Urinary bladder (tissue), 4 donors: Measurements from ENCODE around the gene RHBDL1. TPM values are rescaled to one million over a fixed set of nuclear protein-coding genes. Genes with fewer than 3 reads are reported as not detected.
"Not testable (repeated sequence)": the region's sequence is repeated elsewhere in the genome, so short reads cannot be mapped to it uniquely, and the experiment has no call there.

Experiments
- DNase-seq: peaks from one replicate; pipeline ENCODE4 v3.0.0-alpha.2; 2015; ENCODE audit errors: extremely low spot score
- H3K27ac ChIP-seq: one replicate; pipeline ENCODE4 v1.5.1; 2013; ENCODE audit warnings: low read depth, mild to moderate bottlenecking, moderate library complexity
- H3K36me3 ChIP-seq: one replicate; pipeline ENCODE4 v1.6.1; 2013; ENCODE audit warnings: mild to moderate bottlenecking, moderate library complexity; ENCODE audit not compliant: insufficient read depth
- H3K4me1 ChIP-seq: one replicate; pipeline ENCODE4 v1.6.1; 2013; ENCODE audit warnings: mild to moderate bottlenecking, moderate library complexity; ENCODE audit not compliant: insufficient read depth
- H3K4me3 ChIP-seq: one replicate; pipeline ENCODE4 v1.5.1; 2013; ENCODE audit warnings: low read depth, low read length
- WGBS: extraction: QIAGEN DNeasy Blood & Tissue Kit; methylation state at CpG from one replicate; pipeline ENCODE4 v1.1.7; 2013; 5-methylcytosine and 5-hydroxymethylcytosine counted together
- polyA plus RNA-seq: library from polyadenylated mRNA; stranded (reverse); fragments of 200-250 nt; gene quantifications from one replicate; pipeline ENCODE4 v1.2.3, GENCODE V29; 2013
- total RNA-seq: library from RNA; depleted of rRNA; stranded (reverse); fragments of >200 nt; gene quantifications from one replicate; pipeline ENCODE4 v1.2.3, GENCODE V29; 2014
- donor health status: healthy with polysubstance abuse.
- donor health status: healthy.

The RHBDL1 gene
- total and polyA plus RNA-seq, 2 donors: 0.95 to 1.3 TPM

DNA sequence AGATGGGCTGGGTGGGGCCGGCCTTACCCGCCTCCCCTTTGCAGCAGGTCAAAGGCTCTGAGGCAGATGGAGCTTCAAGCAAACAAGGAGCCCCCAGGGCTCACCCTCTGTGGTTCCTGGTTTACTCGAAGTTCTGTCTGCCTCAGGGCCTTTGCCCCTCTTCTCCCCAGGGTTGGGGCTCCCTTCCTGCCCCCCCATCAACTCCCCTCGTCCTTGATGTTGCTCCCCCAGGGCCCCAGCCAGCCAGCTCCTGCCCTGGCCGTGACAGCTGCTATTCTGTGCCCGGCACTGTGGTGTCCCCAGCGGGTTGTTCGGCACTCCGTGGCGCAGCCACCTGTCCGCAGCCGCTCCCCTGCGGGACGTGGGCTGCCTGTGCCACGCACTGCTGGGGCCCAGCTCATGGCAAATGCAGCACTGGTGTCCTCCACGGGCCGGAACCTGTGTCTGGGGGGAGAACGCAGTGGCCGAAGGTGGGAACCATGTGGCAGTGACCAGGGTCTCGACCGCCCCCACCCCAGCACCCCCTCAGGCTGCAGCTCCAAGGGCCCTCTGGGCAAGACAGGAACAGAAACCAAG, 35.1 kb downstream of the RHBDL1 start:
- H3K4me1 ChIP-seq: peaks cover 3% of the 10 kb centered on the region
- H3K27ac ChIP-seq: no peak overlapping the region
- DNase-seq: no peak
- H3K36me3 ChIP-seq: no peaks in the 10 kb centered on the region
- WGBS: 75% methylated on average over 21 of the region's 21 CpGs
- no peak overlapping the region for H3K4me3 ChIP-seq

DNA sequence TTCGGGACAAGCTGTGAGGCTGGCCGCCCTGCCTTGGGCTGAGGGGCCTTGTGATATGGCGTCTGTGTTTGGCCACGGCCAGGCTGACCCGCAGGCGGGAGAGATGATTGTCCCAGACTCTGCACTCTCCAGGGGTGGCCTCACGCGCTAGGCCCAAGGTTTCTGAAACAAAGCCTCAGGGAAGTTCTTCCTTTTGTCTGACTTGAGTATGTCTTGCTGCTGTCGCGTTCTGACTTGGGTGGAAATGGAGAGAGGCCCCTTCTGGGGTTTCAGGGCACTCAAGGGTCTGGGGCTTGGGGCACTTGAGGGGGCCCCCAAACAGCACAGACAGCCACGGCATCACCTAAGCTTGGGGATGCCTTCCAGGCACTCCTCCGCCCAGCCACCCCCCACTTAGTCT, 35.6 kb downstream of the RHBDL1 start:
- peaks cover 5% of the 10 kb centered on the region for H3K4me1 ChIP-seq
- 78% methylated on average over 12 of the region's 12 CpGs for WGBS
- H3K27ac ChIP-seq: no peak overlapping the region
- no peaks in the 10 kb centered on the region for H3K36me3 ChIP-seq
- no peak overlapping the region for H3K4me3 ChIP-seq
- DNase-seq: no peak

DNA sequence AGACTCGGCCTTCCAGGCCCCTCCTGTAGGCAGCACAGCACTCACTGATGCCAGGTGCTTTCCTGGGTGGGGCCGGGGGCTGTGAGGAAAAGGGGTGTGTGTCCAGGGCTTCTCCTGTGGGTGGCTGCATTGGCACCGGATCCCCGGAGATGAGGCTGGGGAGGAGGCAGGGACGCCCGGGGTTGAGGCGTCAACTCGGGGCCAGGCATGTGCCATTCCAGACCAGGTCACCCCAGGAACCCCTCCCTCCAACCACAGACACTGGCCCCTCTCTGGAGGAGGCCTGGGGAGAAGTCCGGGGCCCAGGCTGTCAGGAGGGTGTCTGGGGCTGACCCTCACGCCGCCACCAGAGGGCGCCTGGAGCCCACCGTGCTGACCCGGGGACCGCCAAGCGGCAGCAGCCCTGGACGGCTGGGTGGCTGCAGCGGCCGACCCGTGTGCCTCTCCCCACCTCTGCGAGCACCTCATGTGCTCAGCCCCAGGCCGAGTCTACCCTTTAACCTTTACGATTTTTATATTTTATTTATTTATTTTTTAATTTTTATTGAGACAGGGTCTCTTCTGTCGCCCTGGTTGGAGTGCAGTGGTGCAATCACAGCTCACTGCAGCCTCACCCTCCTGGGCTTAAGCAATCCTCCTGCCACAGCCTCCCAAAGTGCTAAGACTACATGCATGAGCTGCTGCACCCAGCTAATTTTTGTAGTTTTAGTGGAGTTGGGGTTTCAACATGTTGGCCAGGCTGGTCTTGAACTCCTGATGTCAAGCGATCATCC, 36.3 kb downstream of the RHBDL1 start:
- WGBS: 11% methylated on average over 25 of the region's 25 CpGs
- Histone ChIP-seq H3K27ac (no peak overlapping the region), H3K4me1 (peaks cover 5% of the 10 kb centered on the region), H3K36me3 (no peaks in the 10 kb centered on the region), H3K4me3 (no peak overlapping the region)
- DNase-seq: no peak

DNA sequence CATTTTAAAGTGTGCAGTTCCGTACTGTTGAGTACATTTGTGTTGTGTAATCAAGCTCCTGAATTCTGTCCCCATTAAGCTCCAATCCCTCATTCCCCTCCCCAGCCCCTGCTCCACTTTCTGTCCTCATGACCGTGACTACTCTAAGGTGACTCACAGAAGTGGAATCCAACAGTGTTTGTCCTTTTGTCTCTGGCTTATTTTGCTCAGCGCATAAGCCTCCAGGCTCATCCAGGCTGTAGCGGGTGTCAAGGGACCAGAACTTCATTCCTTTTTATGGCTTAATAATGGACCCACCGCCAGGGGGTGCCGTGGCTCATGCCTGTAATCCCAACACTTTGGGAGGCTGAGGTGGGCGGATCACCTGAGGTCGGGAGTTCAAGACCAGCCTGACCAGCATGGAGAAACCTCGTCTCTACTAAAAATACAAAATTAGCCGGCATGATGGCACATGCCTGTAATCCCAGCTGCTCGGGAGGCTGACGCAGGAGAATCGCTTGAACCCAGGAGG, 37.3 kb downstream of the RHBDL1 start:
- WGBS: 54% methylated on average over 13 of the region's 13 CpGs
- DNase-seq, H3K36me3 ChIP-seq, H3K4me1 ChIP-seq, H3K27ac ChIP-seq, H3K4me3 ChIP-seq: not testable (repeated sequence)

DNA sequence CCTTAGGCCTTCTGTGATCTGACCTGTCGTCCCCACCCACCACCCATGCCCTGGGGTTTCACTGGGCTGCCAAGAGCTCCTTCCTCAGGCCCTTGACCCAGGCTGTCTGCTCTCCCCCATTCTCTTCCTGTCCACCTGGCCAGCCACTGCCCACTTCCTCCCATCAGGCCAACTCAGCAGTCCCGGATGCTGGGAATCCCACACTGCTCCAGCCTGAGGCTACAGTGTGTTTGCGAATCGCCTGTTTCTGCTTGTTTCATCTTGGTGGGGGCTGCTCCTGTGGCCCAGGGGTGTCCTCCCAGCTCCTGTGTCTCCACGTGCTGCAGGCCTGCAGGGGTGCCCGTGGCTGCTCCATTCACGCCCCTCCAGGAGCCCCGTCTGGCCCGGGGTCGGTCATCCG, 38.6 kb downstream of the RHBDL1 start:
- WGBS: 78% methylated on average over 11 of the region's 11 CpGs
- Histone ChIP-seq H3K4me1 (peaks cover 5% of the 10 kb centered on the region), H3K4me3 (no peak overlapping the region), H3K36me3 (no peaks in the 10 kb centered on the region), H3K27ac (no peak overlapping the region)
- no peak for DNase-seq

DNA sequence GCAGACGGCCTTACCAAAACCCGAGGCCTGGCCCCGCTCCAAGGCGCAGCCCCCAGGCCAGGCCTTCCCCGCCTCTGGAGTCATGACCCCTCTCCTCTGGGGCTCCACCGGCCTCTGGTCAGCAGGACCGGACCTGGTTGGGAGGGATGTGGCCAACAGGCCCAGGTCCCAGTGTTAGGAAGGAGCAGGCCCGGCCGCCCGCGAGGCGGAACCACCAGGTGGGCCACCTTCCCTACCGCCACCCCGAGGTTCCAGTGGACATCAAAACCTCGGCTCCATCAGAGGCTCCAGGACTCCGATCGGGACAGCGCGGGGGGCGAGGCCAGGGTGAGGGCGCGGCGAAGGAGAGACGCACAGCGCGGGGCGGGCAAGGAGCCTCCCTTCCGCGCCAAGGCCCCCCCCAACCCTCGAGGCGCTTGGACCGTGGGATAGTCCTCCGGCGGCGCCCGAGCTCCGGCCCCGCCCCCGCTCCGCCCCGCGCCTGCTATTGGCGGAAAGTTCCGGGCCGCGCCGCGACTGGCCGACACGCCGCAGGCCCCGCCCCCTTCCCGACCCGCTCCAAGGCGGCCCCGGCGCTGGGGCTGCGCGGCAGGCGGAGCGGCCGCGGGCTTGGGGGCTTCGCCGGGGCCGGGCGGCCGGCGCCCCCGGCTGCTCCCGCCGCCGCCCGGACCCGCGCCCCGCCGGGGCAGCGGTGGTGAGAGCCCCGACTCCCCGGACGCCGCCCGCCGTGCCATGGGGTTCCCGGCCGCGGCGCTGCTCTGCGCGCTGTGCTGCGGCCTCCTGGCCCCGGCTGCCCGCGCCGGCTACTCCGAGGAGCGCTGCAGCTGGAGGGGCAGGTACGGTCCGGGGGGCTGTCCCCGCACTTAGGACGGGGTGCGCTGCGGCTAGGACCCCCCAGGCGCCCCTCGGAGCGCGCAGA, 39.3 kb downstream of the RHBDL1 start, which contains the start of gene METRN:
TSS of gene METRN (plus strand) at position 561 of the 919 bp plus-strand sequence. CDS start at position 733, 172 bp downstream.
- Histone ChIP-seq H3K4me3 (peak within 1 kb of the TSS; percentile 70), H3K27ac (no peak within 1 kb of the TSS), H3K4me1 (peaks cover 5% of the 10 kb centered on the region), H3K36me3 (no peaks in the 10 kb centered on the region)
- DNase-seq: no peak
- 5% methylated on average over 108 of the region's 108 CpGs for WGBS

DNA sequence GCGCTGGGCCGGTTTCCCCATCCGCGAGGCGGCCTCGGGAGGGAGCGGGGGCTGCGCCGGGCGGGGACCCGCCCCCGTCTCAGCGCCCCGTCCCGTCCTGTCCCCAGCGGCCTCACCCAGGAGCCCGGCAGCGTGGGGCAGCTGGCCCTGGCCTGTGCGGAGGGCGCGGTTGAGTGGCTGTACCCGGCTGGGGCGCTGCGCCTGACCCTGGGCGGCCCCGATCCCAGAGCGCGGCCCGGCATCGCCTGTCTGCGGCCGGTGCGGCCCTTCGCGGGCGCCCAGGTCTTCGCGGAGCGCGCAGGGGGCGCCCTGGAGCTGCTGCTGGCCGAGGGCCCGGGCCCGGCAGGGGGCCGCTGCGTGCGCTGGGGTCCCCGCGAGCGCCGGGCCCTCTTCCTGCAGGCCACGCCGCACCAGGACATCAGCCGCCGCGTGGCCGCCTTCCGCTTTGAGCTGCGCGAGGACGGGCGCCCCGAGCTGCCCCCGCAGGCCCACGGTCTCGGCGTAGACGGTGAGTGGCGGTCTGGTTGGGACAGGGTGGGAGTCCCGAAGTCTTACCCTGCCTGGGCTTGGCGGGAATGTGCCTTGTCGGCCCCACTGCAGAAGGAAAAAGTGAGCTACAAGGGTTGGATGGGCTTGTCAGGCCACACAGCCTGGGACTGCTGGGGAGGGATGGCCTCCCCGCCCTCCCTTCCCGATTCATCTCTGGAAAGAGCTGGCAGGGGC, 40.2 kb downstream of the RHBDL1 start:
- no peaks in the 10 kb centered on the region for H3K36me3 ChIP-seq
- no peak for DNase-seq
- peaks cover 5% of the 10 kb centered on the region for H3K4me1 ChIP-seq
- 2% methylated on average over 74 of the region's 74 CpGs for WGBS
- no peak overlapping the region for H3K27ac ChIP-seq
- peak overlapping the region; percentile 70 for H3K4me3 ChIP-seq

DNA sequence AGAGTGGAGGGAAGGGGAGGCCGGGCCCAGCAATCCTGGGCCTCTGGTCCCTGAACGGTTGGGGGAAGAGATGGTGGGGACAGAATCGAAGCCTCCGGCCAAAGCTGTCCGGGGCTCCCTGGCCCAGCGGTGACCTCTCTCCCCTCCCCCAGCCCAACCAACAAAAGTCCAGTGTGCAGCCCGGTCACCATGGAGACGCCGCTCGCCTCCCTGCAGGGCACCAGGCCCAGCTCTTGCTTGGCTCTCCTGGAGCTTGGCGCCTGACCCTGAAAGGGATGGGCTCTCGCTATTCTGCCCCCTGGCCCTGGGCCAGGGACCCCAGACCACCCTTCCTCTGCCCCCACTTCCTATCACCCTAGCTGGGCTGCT, 40.7 kb downstream of the RHBDL1 start:
- DNase-seq: no peak
- Histone ChIP-seq H3K27ac (no peak overlapping the region), H3K4me3 (peak overlapping the region; percentile 70), H3K36me3 (no peaks in the 10 kb centered on the region), H3K4me1 (peaks cover 5% of the 10 kb centered on the region)
- WGBS: 15% methylated on average over 12 of the region's 12 CpGs

DNA sequence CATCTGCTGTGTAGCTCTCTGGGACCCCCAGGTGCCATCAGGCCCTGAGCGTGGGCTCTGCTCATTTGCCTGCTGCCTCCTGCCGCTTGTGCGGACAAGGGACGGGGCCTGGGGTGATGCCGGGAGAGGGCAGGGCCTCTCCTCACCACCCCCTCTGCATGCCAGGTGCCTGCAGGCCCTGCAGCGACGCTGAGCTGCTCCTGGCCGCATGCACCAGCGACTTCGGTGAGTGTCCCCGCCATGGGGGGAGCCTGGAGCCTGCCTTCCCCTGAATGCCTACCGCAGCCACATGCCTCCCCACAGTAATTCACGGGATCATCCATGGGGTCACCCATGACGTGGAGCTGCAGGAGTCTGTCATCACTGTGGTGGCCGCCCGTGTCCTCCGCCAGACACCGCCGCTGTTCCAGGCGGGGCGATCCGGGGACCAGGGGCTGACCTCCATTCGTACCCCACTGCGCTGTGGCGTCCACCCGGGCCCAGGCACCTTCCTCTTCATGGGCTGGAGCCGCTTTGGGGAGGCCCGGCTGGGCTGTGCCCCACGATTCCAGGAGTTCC, 41.4 kb downstream of the RHBDL1 start:
- Histone ChIP-seq H3K36me3 (no peaks in the 10 kb centered on the region), H3K4me1 (peaks cover 5% of the 10 kb centered on the region), H3K27ac (no peak overlapping the region), H3K4me3 (no peak overlapping the region)
- no peak for DNase-seq
- WGBS: 86% methylated on average over 29 of the region's 29 CpGs

DNA sequence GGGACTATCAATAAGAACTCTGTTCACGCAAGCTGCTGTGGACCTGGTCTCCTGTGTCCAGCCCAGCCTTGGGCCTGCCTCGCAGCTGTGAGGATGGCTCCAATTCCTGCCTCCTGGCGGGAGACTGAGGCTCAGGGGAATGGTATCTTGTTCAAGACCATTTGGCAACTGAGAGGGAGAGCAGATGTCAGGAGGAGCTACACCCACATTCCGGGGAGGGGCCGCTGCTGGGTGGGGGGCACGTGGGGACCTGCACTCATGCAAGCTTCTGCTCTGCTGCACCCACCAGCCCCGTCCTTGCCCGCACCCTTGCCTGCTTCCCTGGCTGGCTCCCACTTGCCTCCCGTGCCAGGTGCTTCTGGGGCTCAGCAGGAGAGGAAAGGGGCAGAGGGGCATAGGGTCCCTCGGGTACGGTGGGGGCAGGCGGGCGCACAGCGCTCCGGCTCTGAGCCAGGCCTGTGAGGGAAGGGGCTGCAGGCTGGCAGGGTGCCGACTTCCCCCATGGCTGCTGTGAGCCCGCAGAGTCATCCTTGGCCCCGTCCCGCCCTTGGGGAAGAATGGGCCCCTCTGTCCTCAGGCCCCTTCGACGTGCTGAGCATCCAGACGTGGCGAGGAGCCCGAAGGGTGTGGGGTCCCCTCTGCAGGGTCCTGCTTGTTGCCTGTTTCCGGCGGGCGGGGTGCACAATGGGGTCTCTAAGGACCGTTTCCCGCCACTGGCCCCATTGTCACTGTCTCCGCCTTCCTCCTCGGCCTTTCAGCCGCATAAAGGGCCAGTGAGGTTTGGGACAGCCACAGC, 42.2 kb downstream of the RHBDL1 start:
- WGBS: 79% methylated on average over 32 of the region's 32 CpGs
- no peak overlapping the region for H3K27ac ChIP-seq
- no peak for DNase-seq
- peaks cover 5% of the 10 kb centered on the region for H3K4me1 ChIP-seq
- H3K4me3 ChIP-seq: no peak overlapping the region
- no peaks in the 10 kb centered on the region for H3K36me3 ChIP-seq

DNA sequence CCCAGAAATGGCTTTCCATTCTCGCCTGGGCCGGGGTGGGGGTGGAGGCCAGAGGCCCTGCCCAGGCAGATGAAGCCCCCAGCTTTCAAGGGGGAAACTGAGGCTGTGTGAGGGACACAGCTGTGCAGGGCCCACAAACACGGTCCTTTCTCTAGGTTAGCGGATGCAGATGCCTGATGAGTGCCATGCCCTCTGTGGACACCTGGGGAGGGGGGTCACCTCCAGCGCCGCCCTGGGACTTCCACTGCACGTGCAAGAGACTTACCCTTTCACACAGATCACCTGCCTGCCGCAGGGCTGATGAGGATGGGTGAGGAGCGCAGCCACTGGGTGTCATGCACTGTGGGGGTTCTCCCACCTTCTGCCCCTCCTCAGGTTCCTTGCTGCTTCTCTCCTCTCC, 42.9 kb downstream of the RHBDL1 start:
- no peak overlapping the region for H3K27ac ChIP-seq
- H3K4me3 ChIP-seq: no peak overlapping the region
- no peaks in the 10 kb centered on the region for H3K36me3 ChIP-seq
- no peak for DNase-seq
- H3K4me1 ChIP-seq: peaks cover 5% of the 10 kb centered on the region
- WGBS: 87% methylated on average over 9 of the region's 9 CpGs

DNA sequence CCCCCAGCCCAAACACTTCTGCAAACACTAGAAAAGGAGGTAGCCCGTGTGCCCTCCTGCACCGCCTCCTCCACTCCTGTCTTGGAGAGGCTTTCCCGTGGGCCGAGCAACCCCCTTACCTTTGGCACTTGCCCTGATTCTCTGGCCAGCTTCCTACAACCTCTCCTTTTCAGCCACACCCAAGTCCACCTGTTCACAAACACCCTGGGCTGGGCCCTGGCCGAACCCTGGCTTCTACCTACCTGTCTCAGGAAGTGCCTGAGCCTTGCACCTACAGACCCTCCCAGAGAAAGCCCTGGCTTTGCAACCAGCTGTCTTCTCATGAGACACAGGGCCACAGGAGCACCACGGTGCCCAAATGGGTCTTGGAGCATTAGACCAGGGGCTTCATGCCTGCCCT, 43.5 kb downstream of the RHBDL1 start:
- 89% methylated on average over 6 of the region's 6 CpGs for WGBS
- no peak overlapping the region for H3K4me3 ChIP-seq
- no peaks in the 10 kb centered on the region for H3K36me3 ChIP-seq
- no peak overlapping the region for H3K27ac ChIP-seq
- no peak for DNase-seq
- H3K4me1 ChIP-seq: peaks cover 5% of the 10 kb centered on the region
